NB4 (cell line): ENCODE results near the gene MFN2.

ENCODE experiments used
- CTCF ChIP-seq: IDR thresholded peaks from one replicate; pipeline ENCODE4 v1.5.1; 2012; ENCODE audit warnings: low read depth, low read length
- MAX ChIP-seq: IDR thresholded peaks from 2 replicates; pipeline ENCODE4 v1.6.1; 2011; ENCODE audit warnings: low read depth, low read length
- MYC ChIP-seq: IDR thresholded peaks from 2 replicates; pipeline ENCODE4 v1.6.1; 2011; ENCODE audit warnings: low read depth, low read length
- POLR2A ChIP-seq: IDR thresholded peaks from 2 replicates; pipeline ENCODE4 v1.6.1; 2011; ENCODE audit warnings: mild to moderate bottlenecking; ENCODE audit not compliant: insufficient read length; ENCODE audit errors: extremely low read depth

DNA sequence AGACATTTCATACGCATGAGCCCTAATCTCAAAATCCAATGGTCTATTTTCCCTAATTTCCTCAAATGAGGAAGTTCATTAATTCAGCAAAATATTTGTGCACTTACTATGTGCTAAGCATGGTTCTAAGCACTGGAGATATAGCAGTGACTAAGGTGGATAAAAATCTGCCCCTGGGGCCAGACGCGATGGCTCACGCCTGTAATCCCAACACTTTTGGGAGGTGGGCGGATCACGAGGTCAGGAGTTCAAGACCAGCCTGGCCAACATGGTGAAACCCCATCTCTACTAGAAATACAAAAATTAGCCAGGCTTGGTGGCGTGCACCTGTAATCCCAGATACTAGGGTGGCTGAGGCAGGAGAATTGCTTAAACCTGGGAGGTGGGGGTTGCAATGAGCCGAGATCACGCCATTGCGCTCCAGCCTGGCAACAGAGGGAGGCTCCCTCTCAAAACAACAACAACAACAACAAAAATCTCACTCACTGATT, 34.8 kb downstream of the MFN2 start:
- TF ChIP-seq CTCF (no peak), POLR2A (no peak), MYC (no peak), MAX (no peak)
